Caco-2 (cell line): ENCODE data around the gene MGST2. TPM values are rescaled to one million over a fixed set of nuclear protein-coding genes. Genes with fewer than 3 reads are reported as not detected.
A peak's percentile ranks its signal among the peaks of the same experiment; 100 is the strongest.

Experiments
- BruUV-seq: library from RNA; stranded (reverse); fragments of 400-500 nt; replicated peaks from 2 replicates; lab custom pipeline; 2021; lab: Mats Ljungman, UMichigan
- CTCF ChIA-PET: fragments of 300-600 bp; sonication (Branson Sonifier 250); formaldehyde crosslinking; loops from one replicate; lab custom pipeline; 2022; ENCODE audit warnings: antibody characterized with exemption; lab: Charles Lee
- POLR2A ChIA-PET: fragments of 300-600 bp; sonication (Branson Sonifier 250); formaldehyde crosslinking; loops from one replicate; lab custom pipeline; 2022; ENCODE audit warnings: antibody characterized with exemption; lab: Charles Lee
- DNase-seq, 2 experiments: peaks; one replicate each; pipeline versions ENCODE4 v3.0.0 to v3.0.0-alpha.2; 2020 to 2022
- H3K27me3 ChIP-seq: replicated peaks from 2 replicates; pipeline ENCODE4 v1.6.0; 2011; ENCODE audit warnings: low read length; ENCODE audit not compliant: control insufficient read depth, insufficient read depth
- H3K36me3 ChIP-seq: 2 replicates; pipeline ENCODE4 v1.5.1; 2011; ENCODE audit warnings: low read length; ENCODE audit not compliant: control insufficient read depth, insufficient read depth
- H3K4me1 ChIP-seq: fragments of 250-450 bp; sonication (Bioruptor Pico); 2 replicates; pipeline ENCODE4 v1.5.1; 2020; ENCODE audit warnings: mild to moderate bottlenecking
- H3K4me3 ChIP-seq: 2 replicates; pipeline ENCODE4 v1.5.1; 2011; ENCODE audit warnings: low read depth, mild to moderate bottlenecking, control low read depth, low read length
- H3K9me3 ChIP-seq: fragments of 250-450 bp; sonication (Bioruptor Pico); 2 replicates; pipeline ENCODE4 v1.5.1; 2020; ENCODE audit warnings: mild to moderate bottlenecking, moderate library complexity
- H3K27ac Mint-ChIP-seq: one replicate; pipeline ENCODE4 v1.8.0; 2022; ENCODE audit warnings: mixed read lengths; ENCODE audit not compliant: unreplicated experiment
- H3K27me3 Mint-ChIP-seq: one replicate; pipeline ENCODE4 v1.8.0; 2022; ENCODE audit warnings: mixed read lengths; ENCODE audit not compliant: insufficient read depth, unreplicated experiment
- H3K36me3 Mint-ChIP-seq: one replicate; pipeline ENCODE4 v1.8.0; 2022; ENCODE audit warnings: mild to moderate bottlenecking, mixed read lengths; ENCODE audit not compliant: insufficient read depth, unreplicated experiment
- H3K4me1 Mint-ChIP-seq: one replicate; pipeline ENCODE4 v1.8.0; 2022; ENCODE audit warnings: low read depth, mixed read lengths; ENCODE audit not compliant: unreplicated experiment
- H3K4me3 Mint-ChIP-seq: one replicate; pipeline ENCODE4 v1.8.0; 2022; ENCODE audit warnings: mild to moderate bottlenecking, moderate library complexity, mixed read lengths; ENCODE audit not compliant: unreplicated experiment
- H3K9me3 Mint-ChIP-seq: one replicate; pipeline ENCODE4 v1.8.0; 2022; ENCODE audit warnings: mixed read lengths; ENCODE audit not compliant: unreplicated experiment
- CTCF ChIP-seq, 2 experiments: fragments of 200-600 bp in 1 of 2; IDR thresholded peaks; 1 replicate in 1 of 2; 2 replicates in 1 of 2; pipeline versions ENCODE4 v1.5.1 to v1.8.0; 2011 to 2022; ENCODE audit warnings: antibody characterized with exemption in 1 of 2, control low read depth in 1 of 2, inconsistent platforms in 1 of 2, low read depth in 1 of 2, low read length in 1 of 2, mild to moderate bottlenecking in 1 of 2, moderate library complexity in 1 of 2; ENCODE audit not compliant: insufficient read depth in 1 of 2, severe bottlenecking in 1 of 2, unreplicated experiment in 1 of 2
- intact Hi-C: fragments of 100-400 bp; cut with micrococcal nuclease; formaldehyde crosslinking; loops from one replicate; pipeline ENCODE4 v1.10.0; 2022; ENCODE audit not compliant: unreplicated experiment
- total RNA-seq: library from RNA; stranded (reverse); gene quantifications from 2 replicates; pipeline ENCODE4 v1.2.3, GENCODE V29; 2022

The MGST2 gene
- total RNA-seq, 1 experiment from 2014 or later, result 81.7 TPM

GRCh38 chr4:139668658-139669201 lies 3.1 kb downstream of the MGST2 start:
- no peaks in the 10 kb centered on the region for H3K27me3 ChIP-seq
- Mint-ChIP-seq H3K27ac (peak overlapping the region; percentile 94), H3K9me3 (no peaks in the 10 kb centered on the region), H3K27me3 (no peaks in the 10 kb centered on the region), H3K36me3 (peaks cover 34% of the 10 kb centered on the region), H3K4me3 (peak overlapping the region; percentile 90), H3K4me1 (peaks cover 64% of the 10 kb centered on the region)
- TF ChIP-seq CTCF (IDR thresholded peaks at IDR 0.05; ENCODE audit: insufficient read depth in 1 of 2, low read depth in 1 of 2, low read length in 1 of 2, severe bottlenecking in 1 of 2, unreplicated experiment in 1 of 2), result no peak
- intact Hi-C loops, result loop anchor here (5.0 kb wide), 3 partner anchors 184 to 484 kb away; partner anchors contain the start of gene MAML3
- no peaks in the 10 kb centered on the region for H3K9me3 ChIP-seq
- POLR2A ChIA-PET, result no interaction called here
- CTCF ChIA-PET, result interaction anchor here (3.0 kb wide), 1 partner anchor 11 kb away, joined by 25 read pairs; no protein-coding TSS in a partner anchor
- no TSS peak for BruUV-seq
- DNase-seq, result no peak
- no peaks in the 10 kb centered on the region for H3K36me3 ChIP-seq
- H3K4me3 ChIP-seq, result no peak overlapping the region
- H3K4me1 ChIP-seq, result peaks cover 84% of the 10 kb centered on the region

- TF ChIP-seq CTCF (IDR thresholded peaks at IDR 0.05; ENCODE audit: insufficient read depth in 1 of 2, low read depth in 1 of 2, low read length in 1 of 2, severe bottlenecking in 1 of 2, unreplicated experiment in 1 of 2), result no peak
- BruUV-seq, result TSS peak; percentile 55
- Histone ChIP-seq H3K36me3 (no peaks in the 10 kb centered on the region), H3K27me3 (no peaks in the 10 kb centered on the region), H3K4me3 (no peak overlapping the region), H3K9me3 (no peaks in the 10 kb centered on the region), H3K4me1 (peaks cover 84% of the 10 kb centered on the region)
- Mint-ChIP-seq H3K9me3 (no peaks in the 10 kb centered on the region), H3K4me3 (peak overlapping the region; percentile 90), H3K27me3 (no peaks in the 10 kb centered on the region), H3K27ac (peak overlapping the region; percentile 94), H3K4me1 (peaks cover 63% of the 10 kb centered on the region), H3K36me3 (peaks cover 40% of the 10 kb centered on the region)
- intact Hi-C loops, result loop anchor here (5.0 kb wide), 3 partner anchors 183 to 483 kb away; partner anchors contain the start of gene MAML3
- POLR2A ChIA-PET, result interaction anchor here (0.8 kb wide), 1 partner anchor 11 kb away, joined by 8 read pairs; no protein-coding TSS in a partner anchor
- DNase-seq, result no peak
- CTCF ChIA-PET, result interaction anchor here (0.7 to 3.0 kb wide), 2 partner anchors 10 to 12 kb away, joined by 8 to 25 read pairs; no protein-coding TSS in a partner anchor
These were observed 3.7 kb downstream of the MGST2 start for GRCh38 chr4:139669335-139669734.

GRCh38 chr4:139669890-139670289 lies 4.3 kb downstream of the MGST2 start:
- Histone ChIP-seq H3K4me1 (peaks cover 84% of the 10 kb centered on the region), H3K4me3 (no peak overlapping the region), H3K36me3 (no peaks in the 10 kb centered on the region), H3K27me3 (no peaks in the 10 kb centered on the region), H3K9me3 (no peaks in the 10 kb centered on the region)
- Mint-ChIP-seq H3K9me3 (no peaks in the 10 kb centered on the region), H3K27me3 (no peaks in the 10 kb centered on the region), H3K4me3 (peak overlapping the region; percentile 90), H3K36me3 (peaks cover 43% of the 10 kb centered on the region), H3K4me1 (peaks cover 64% of the 10 kb centered on the region), H3K27ac (peak overlapping the region; percentile 94)
- no peak for TF ChIP-seq CTCF (IDR thresholded peaks at IDR 0.05; ENCODE audit: insufficient read depth in 1 of 2, low read depth in 1 of 2, low read length in 1 of 2, severe bottlenecking in 1 of 2, unreplicated experiment in 1 of 2)
- POLR2A ChIA-PET, result interaction anchor here (0.8 kb wide), 1 partner anchor 12 kb away, joined by 8 read pairs; no protein-coding TSS in a partner anchor
- DNase-seq, result peak; percentile 82 to 93
- no TSS peak for BruUV-seq
- intact Hi-C loops, result loop anchor here (1.0 to 5.0 kb wide), 6 partner anchors 13 to 482 kb away; partner anchors contain the start of gene MAML3
- CTCF ChIA-PET, result interaction anchor here (0.6 to 3.0 kb wide), 4 partner anchors 10 to 66 kb away, joined by 4 to 25 read pairs (median 6); no protein-coding TSS in a partner anchor
